Activated CD4-positive, alpha-beta T cell treated with anti-CD3 and anti-CD28 coated beads for 36 hours (primary cell): Measurements from ENCODE around the gene B2M. TPM values are rescaled to one million over a fixed set of nuclear protein-coding genes. Genes with fewer than 3 reads are reported as not detected.
A peak's percentile ranks its signal among the peaks of the same experiment; 100 is the strongest.
"Not testable (repeated sequence)": the region's sequence is repeated elsewhere in the genome, so short reads cannot be mapped to it uniquely, and the experiment has no call there.

Source experiments
- ATAC-seq: fragments of 200-7000 bp; cut with Tn5 transposase; one replicate; pipeline ENCODE4 v1.10.0; 2021; ENCODE audit warnings: mild to moderate bottlenecking, moderate library complexity
- CTCF ChIA-PET: fragments of 350-600 bp; sonication (Branson Sonifier 250); formaldehyde crosslinking; loops from one replicate; lab custom pipeline; 2021; ENCODE audit warnings: antibody characterized with exemption; lab: Charles Lee
- POLR2A ChIA-PET: fragments of 350-600 bp; sonication (Branson Sonifier 250); formaldehyde crosslinking; loops from one replicate; lab custom pipeline; 2021; ENCODE audit warnings: antibody characterized with exemption, inconsistent platforms; lab: Charles Lee
- DNase-seq: peaks from one replicate; pipeline ENCODE4 v3.0.0-alpha.2; 2020
- H3K27ac Mint-ChIP-seq: one replicate; pipeline ENCODE4 v1.8.0; 2021; ENCODE audit warnings: mixed read lengths
- H3K27me3 Mint-ChIP-seq: one replicate; pipeline ENCODE4 v1.8.0; 2021; ENCODE audit warnings: mixed read lengths
- H3K36me3 Mint-ChIP-seq: one replicate; pipeline ENCODE4 v1.8.0; 2021; ENCODE audit warnings: low read depth, mixed read lengths
- H3K4me1 Mint-ChIP-seq: one replicate; pipeline ENCODE4 v1.8.0; 2021; ENCODE audit warnings: mixed read lengths
- H3K4me3 Mint-ChIP-seq: one replicate; pipeline ENCODE4 v1.8.0; 2021; ENCODE audit warnings: mild to moderate bottlenecking, moderate library complexity, mixed read lengths
- H3K9me3 Mint-ChIP-seq: one replicate; pipeline ENCODE4 v1.8.0; 2021; ENCODE audit warnings: low read depth, mixed read lengths
- intact Hi-C, 2 experiments: fragments of 100-400 bp; cut with DNase I in 1 of 2; cut with micrococcal nuclease in 1 of 2; formaldehyde crosslinking; loops; one replicate each; pipeline versions ENCODE4 v1.14.2 to v1.15.1; 2022 to 2024; cut with DNase I, micrococcal nuclease
- total RNA-seq, 2 experiments: library from RNA; stranded (reverse); gene quantifications; one replicate each; pipeline ENCODE4 v1.2.3, GENCODE V29; 2021

Gene B2M
- total RNA-seq, 2 experiments from 2014 or later: 5,181 to 7,416 TPM

DNA sequence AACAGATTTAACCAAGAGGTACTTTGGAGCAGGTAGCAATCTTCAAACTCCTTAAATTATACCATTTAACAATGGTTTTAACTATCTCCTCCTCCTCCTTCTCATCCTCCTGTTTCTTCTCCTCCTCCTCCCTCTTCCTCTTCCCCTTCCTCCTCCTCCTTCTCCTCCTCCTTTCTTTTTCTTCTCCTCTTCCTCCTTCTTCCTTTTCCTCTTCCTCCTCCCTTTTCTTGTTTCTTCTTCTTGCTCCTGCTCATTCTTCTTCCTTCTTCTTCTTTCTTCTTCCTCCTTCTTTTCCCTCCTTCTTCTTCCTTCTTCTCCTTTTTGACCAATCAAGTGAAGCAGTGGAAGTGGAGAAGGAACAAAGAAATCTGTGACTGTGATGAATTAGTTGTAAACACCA, 14.3 kb upstream of the B2M start:
- Mint-ChIP-seq H3K9me3 (peaks cover 16% of the 10 kb centered on the region), H3K4me1 (peaks cover 18% of the 10 kb centered on the region), H3K27ac (no peak overlapping the region), H3K4me3 (no peak overlapping the region), H3K36me3 (peaks cover 2% of the 10 kb centered on the region), H3K27me3 (no peaks in the 10 kb centered on the region)
- CTCF ChIA-PET: no interaction called here
- POLR2A ChIA-PET: no interaction called here
- DNase-seq: no peak
- intact Hi-C loops: loop anchor here in 1 of 2 experiments (2.0 kb wide), 1 partner anchor 14 kb away; no protein-coding TSS in a partner anchor
- ATAC-seq: no peak

DNA sequence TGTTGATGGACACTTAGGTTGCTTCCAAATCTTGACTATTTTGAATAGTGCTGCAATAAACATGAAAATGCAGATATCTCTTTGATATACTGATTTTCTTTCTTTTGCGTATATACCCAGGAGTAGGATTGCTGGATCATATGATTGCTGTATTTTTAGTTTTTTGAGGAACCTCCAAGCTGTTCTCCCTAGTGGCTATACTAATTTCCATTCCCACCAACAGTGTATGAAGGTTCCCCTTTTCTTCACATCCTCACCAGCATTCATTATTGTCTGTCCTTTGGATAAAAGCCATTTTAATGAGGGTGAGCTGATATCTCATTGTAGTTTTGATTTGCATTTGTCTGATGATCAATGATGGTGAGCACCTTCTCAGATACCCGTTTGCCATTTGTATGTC, 12.7 kb upstream of the B2M start:
- Mint-ChIP-seq H3K27me3 (no peaks in the 10 kb centered on the region), H3K4me3 (no peak overlapping the region), H3K9me3 (peaks cover 20% of the 10 kb centered on the region), H3K36me3 (peaks cover 8% of the 10 kb centered on the region), H3K27ac (no peak overlapping the region), H3K4me1 (peaks cover 18% of the 10 kb centered on the region)
- CTCF ChIA-PET: interaction anchor here (0.6 to 1.2 kb wide), 3 partner anchors 8 to 313 kb away, joined by 3 read pairs; no protein-coding TSS in a partner anchor
- DNase-seq: no peak
- POLR2A ChIA-PET: interaction anchor here (1.2 kb wide), 1 partner anchor 35 kb away, joined by 3 read pairs; the partner anchor contains the start of gene SPG11
- no peak for ATAC-seq
- intact Hi-C loops: no loop called here

- Mint-ChIP-seq H3K9me3 (peaks cover 22% of the 10 kb centered on the region), H3K36me3 (peaks cover 13% of the 10 kb centered on the region), H3K4me1 (peaks cover 18% of the 10 kb centered on the region)
- DNase-seq, H3K27ac Mint-ChIP-seq, H3K27me3 Mint-ChIP-seq, H3K4me3 Mint-ChIP-seq, intact Hi-C loops: not testable (repeated sequence)
- CTCF ChIA-PET: interaction anchor here (0.7 to 0.8 kb wide), 2 partner anchors 30 to 105 kb away, joined by 3 to 4 read pairs; no protein-coding TSS in a partner anchor
- POLR2A ChIA-PET: interaction anchor here (1.1 kb wide), 1 partner anchor 26 kb away, joined by 3 read pairs; no protein-coding TSS in a partner anchor
- ATAC-seq: peak; percentile 68
These were observed 10.6 kb upstream of the B2M start for GRCh38 chr15:44700676-44701075.

DNA sequence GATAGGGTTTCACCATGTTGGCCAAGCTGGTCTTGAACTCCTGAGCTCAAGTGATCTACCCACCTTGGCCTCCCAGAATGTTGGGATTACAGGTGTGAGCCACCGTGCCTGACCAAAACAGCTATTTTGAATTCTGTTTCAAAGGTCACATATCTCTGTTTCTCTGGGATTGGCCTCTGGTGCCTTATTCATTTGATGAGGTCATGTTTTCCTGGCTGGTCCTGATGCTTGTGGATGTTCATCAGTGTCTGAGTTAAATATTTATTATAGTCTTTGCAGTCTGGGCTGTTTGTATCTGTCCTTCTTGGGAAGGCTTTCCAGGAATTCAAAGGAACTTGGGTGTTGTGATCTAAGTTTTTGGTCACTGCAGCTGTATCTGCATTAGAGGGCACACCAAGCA, 5.3 kb upstream of the B2M start:
- Mint-ChIP-seq H3K4me3 (no peak overlapping the region), H3K4me1 (peaks cover 24% of the 10 kb centered on the region), H3K9me3 (peaks cover 11% of the 10 kb centered on the region), H3K36me3 (peaks cover 31% of the 10 kb centered on the region), H3K27ac (no peak overlapping the region), H3K27me3 (no peaks in the 10 kb centered on the region)
- no peak for DNase-seq
- intact Hi-C loops: no loop called here
- ATAC-seq: no peak
- POLR2A ChIA-PET: no interaction called here
- CTCF ChIA-PET: interaction anchor here (0.6 to 3.1 kb wide), 6 partner anchors 11 to 42 kb away, joined by 3 to 16 read pairs (median 4); no protein-coding TSS in a partner anchor

DNA sequence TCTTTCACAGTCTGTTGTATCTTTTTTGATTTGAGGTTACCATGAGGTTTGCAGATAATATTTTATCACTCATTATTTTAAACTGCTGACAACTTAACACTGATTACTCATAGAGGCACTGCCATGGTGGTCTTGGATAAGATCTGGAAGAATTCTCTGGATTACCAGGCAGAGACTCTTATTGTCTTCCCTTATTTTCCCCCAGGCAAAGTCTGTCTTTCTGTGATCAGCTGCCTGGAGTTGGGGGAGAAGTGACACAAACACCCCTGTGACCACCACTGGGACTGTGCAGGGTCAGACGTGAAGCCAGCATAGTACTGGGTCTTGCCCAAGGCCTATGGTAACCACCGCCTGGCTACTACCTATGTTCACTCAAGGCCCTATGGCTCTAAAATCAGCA, 4.9 kb upstream of the B2M start:
- no peak for DNase-seq
- intact Hi-C loops: no loop called here
- no peak for ATAC-seq
- POLR2A ChIA-PET: interaction anchor here (0.6 to 0.8 kb wide), 2 partner anchors 20 to 419 kb away, joined by 3 to 5 read pairs; no protein-coding TSS in a partner anchor
- CTCF ChIA-PET: interaction anchor here (0.6 to 3.1 kb wide), 7 partner anchors 11 to 44 kb away, joined by 3 to 16 read pairs (median 4); partner anchors contain the start of genes SPG11 and TRIM69
- H3K27ac Mint-ChIP-seq: no peak overlapping the region
- no peaks in the 10 kb centered on the region for H3K27me3 Mint-ChIP-seq
- peaks cover 10% of the 10 kb centered on the region for H3K9me3 Mint-ChIP-seq
- no peak overlapping the region for H3K4me3 Mint-ChIP-seq
- H3K36me3 Mint-ChIP-seq: peaks cover 34% of the 10 kb centered on the region
- H3K4me1 Mint-ChIP-seq: peaks cover 21% of the 10 kb centered on the region

- intact Hi-C loops: no loop called here
- Mint-ChIP-seq H3K36me3 (peaks cover 41% of the 10 kb centered on the region), H3K4me3 (no peak overlapping the region), H3K4me1 (peaks cover 17% of the 10 kb centered on the region), H3K9me3 (peaks cover 5% of the 10 kb centered on the region), H3K27ac (no peak overlapping the region), H3K27me3 (no peaks in the 10 kb centered on the region)
- POLR2A ChIA-PET: interaction anchor here (0.5 to 0.9 kb wide), 4 partner anchors 20 to 419 kb away, joined by 3 to 6 read pairs (median 4); partner anchors contain the start of gene SPG11
- DNase-seq (no peak), ATAC-seq (no peak)
- CTCF ChIA-PET: interaction anchor here (0.5 to 3.1 kb wide), 7 partner anchors 11 to 157 kb away, joined by 3 to 16 read pairs (median 4); partner anchors contain the start of genes SPG11 and TRIM69
These were observed 4.2 kb upstream of the B2M start for GRCh38 chr15:44706946-44707636.

GRCh38 chr15:44710236-44711095, 851 bp upstream of the B2M start:
- Mint-ChIP-seq H3K4me3 (peak overlapping the region; percentile 96), H3K27me3 (no peaks in the 10 kb centered on the region), H3K9me3 (no peaks in the 10 kb centered on the region), H3K27ac (peak overlapping the region; percentile 100), H3K4me1 (peaks cover 24% of the 10 kb centered on the region), H3K36me3 (peaks cover 63% of the 10 kb centered on the region)
- intact Hi-C loops: loop anchor here (1.0 to 5.0 kb wide), 11 partner anchors 9 to 963 kb away; partner anchors contain the start of genes SPG11 (in 2 of the 2), CTDSPL2 (in 1 of the 2), EIF3J (in 1 of the 2) and PDIA3 (in 1 of the 2)
- no peak for ATAC-seq
- ChIA-PET POLR2A (interaction anchor here (0.5 to 13.9 kb wide), 12 partner anchors 10 to 283 kb away, joined by 3 to 474 read pairs (median 5); partner anchors contain the start of genes CTDSPL2, SPG11 and TRIM69), CTCF (interaction anchor here (1.1 to 17.3 kb wide), 11 partner anchors 18 to 249 kb away, joined by 3 to 209 read pairs (median 8); partner anchors contain the start of genes SPG11 and TRIM69)
- DNase-seq: peak; percentile 59

DNA sequence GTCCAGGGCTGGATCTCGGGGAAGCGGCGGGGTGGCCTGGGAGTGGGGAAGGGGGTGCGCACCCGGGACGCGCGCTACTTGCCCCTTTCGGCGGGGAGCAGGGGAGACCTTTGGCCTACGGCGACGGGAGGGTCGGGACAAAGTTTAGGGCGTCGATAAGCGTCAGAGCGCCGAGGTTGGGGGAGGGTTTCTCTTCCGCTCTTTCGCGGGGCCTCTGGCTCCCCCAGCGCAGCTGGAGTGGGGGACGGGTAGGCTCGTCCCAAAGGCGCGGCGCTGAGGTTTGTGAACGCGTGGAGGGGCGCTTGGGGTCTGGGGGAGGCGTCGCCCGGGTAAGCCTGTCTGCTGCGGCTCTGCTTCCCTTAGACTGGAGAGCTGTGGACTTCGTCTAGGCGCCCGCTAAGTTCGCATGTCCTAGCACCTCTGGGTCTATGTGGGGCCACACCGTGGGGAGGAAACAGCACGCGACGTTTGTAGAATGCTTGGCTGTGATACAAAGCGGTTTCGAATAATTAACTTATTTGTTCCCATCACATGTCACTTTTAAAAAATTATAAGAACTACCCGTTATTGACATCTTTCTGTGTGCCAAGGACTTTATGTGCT, 527 bp downstream of the B2M start:
- peaks cover 76% of the 10 kb centered on the region for H3K36me3 Mint-ChIP-seq
- peak overlapping the region; percentile 100 for H3K27ac Mint-ChIP-seq
- intact Hi-C loops: loop anchor here (1.0 to 5.0 kb wide), 10 partner anchors 7 to 965 kb away; partner anchors contain the start of genes CTDSPL2 (in 1 of the 2), EIF3J (in 1 of the 2), PDIA3 (in 1 of the 2) and SPG11 (in 1 of the 2)
- H3K4me1 Mint-ChIP-seq: peaks cover 37% of the 10 kb centered on the region
- H3K4me3 Mint-ChIP-seq: peak overlapping the region; percentile 96
- H3K9me3 Mint-ChIP-seq: no peaks in the 10 kb centered on the region
- CTCF ChIA-PET: interaction anchor here (1.0 to 17.3 kb wide), 10 partner anchors 12 to 75 kb away, joined by 3 to 209 read pairs (median 9); partner anchors contain the start of genes SPG11 and TRIM69
- no peaks in the 10 kb centered on the region for H3K27me3 Mint-ChIP-seq
- POLR2A ChIA-PET: interaction anchor here (0.6 to 13.9 kb wide), 15 partner anchors 9 to 876 kb away, joined by 3 to 474 read pairs (median 6); partner anchors contain the start of genes BLOC1S6, SPG11 and TRIM69
- peak; percentile 14 for ATAC-seq
- peak; percentile 72 for DNase-seq

DNA sequence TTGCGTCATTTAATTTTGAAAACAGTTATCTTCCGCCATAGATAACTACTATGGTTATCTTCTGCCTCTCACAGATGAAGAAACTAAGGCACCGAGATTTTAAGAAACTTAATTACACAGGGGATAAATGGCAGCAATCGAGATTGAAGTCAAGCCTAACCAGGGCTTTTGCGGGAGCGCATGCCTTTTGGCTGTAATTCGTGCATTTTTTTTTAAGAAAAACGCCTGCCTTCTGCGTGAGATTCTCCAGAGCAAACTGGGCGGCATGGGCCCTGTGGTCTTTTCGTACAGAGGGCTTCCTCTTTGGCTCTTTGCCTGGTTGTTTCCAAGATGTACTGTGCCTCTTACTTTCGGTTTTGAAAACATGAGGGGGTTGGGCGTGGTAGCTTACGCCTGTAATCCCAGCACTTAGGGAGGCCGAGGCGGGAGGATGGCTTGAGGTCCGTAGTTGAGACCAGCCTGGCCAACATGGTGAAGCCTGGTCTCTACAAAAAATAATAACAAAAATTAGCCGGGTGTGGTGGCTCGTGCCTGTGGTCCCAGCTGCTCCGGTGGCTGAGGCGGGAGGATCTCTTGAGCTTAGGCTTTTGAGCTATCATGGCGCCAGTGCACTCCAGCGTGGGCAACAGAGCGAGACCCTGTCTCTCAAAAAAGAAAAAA, 1.2 kb downstream of the B2M start:
- intact Hi-C loops: loop anchor here (1.0 to 5.0 kb wide), 4 partner anchors 16 to 965 kb away; partner anchors contain the start of genes PDIA3 (in 1 of the 2) and SQOR (in 1 of the 2)
- DNase-seq (peak; percentile 77), ATAC-seq (peak; percentile 24)
- POLR2A ChIA-PET: interaction anchor here (0.5 to 13.9 kb wide), 14 partner anchors 8 to 875 kb away, joined by 3 to 474 read pairs (median 6); partner anchors contain the start of genes BLOC1S6, CTDSPL2, EIF3J and SPG11
- CTCF ChIA-PET: interaction anchor here (0.7 to 17.3 kb wide), 7 partner anchors 9 to 995 kb away, joined by 3 to 209 read pairs (median 6); partner anchors contain the start of genes SPG11 and TRIM69
- Mint-ChIP-seq H3K27me3 (no peaks in the 10 kb centered on the region), H3K9me3 (no peaks in the 10 kb centered on the region), H3K4me1 (peaks cover 43% of the 10 kb centered on the region), H3K36me3 (peaks cover 83% of the 10 kb centered on the region), H3K4me3 (peak overlapping the region; percentile 96), H3K27ac (peak overlapping the region; percentile 100)
